GM12878 (cell line): ENCODE results near the gene NLGN3. TPM values are rescaled to one million over a fixed set of nuclear protein-coding genes. Genes with fewer than 3 reads are reported as not detected.

Experiments
- ATAC-seq: fragments of 200-7000 bp; cut with Tn5 transposase; 3 replicates; pipeline ENCODE4 v1.9.1; 2020; ENCODE audit warnings: mild to moderate bottlenecking, moderate library complexity
- BruUV-seq: library from RNA; stranded (reverse); fragments of 400-500 nt; replicated peaks from 2 replicates; lab custom pipeline; 2021; lab: Mats Ljungman, UMichigan
- CTCF ChIA-PET: fragments of 300-600 bp; sonication (Branson Sonifier 250); formaldehyde crosslinking; extraction: SDS; loops from one replicate; lab custom pipeline; 2021; ENCODE audit warnings: inconsistent platforms; lab: Yijun Ruan, JAX
- POLR2A ChIA-PET: fragments of 350-600 bp; formaldehyde crosslinking; extraction: SDS; loops from one replicate; lab custom pipeline; 2021; ENCODE audit warnings: inconsistent platforms; lab: Charles Lee
- RAD21 ChIA-PET: fragments of 300-600 bp; sonication (Branson Sonifier 250); formaldehyde crosslinking; loops from one replicate; lab custom pipeline; 2023; ENCODE audit warnings: antibody characterized with exemption; ENCODE audit not compliant: unreplicated experiment; lab: Charles Lee
- SMC1A ChIA-PET: fragments of 300-600 bp; sonication (Branson Sonifier 250); formaldehyde crosslinking; loops from one replicate; lab custom pipeline; 2023; ENCODE audit not compliant: unreplicated experiment, uncharacterized antibody; lab: Charles Lee
- DNase-seq: peaks from one replicate; pipeline ENCODE4 v3.0.0-alpha.2; 2011; ENCODE audit warnings: low read depth, low spot score
- FAIRE-seq: peaks from 3 replicates; lab custom pipeline; 2011; peaks lifted over from hg19 to GRCh38; lab: Jason Lieb, UNC
- H2AFZ ChIP-seq: 2 replicates; pipeline ENCODE4 v1.6.0; 2011; ENCODE audit warnings: low read depth, low read length, control low read depth; ENCODE audit not compliant: control insufficient read depth
- H3K27ac ChIP-seq: 2 replicates; pipeline ENCODE4 v1.5.1; 2011; ENCODE audit warnings: control low read depth; ENCODE audit not compliant: control insufficient read depth, insufficient read depth
- H3K27me3 ChIP-seq, 2 experiments: replicated peaks in 1 of 2; 2 replicates each; pipeline versions ENCODE4 v1.6.0 to v1.6.1; 2011; ENCODE audit warnings: low read length in 1 of 2; ENCODE audit not compliant: control insufficient read depth in 2 of 2, insufficient read depth in 2 of 2
- H3K36me3 ChIP-seq, 2 experiments: 2 replicates each; pipeline ENCODE4 v1.5.1; 2011; ENCODE audit warnings: low read length in 1 of 2; ENCODE audit not compliant: control insufficient read depth in 2 of 2, insufficient read depth in 2 of 2
- H3K4me1 ChIP-seq: 2 replicates; pipeline ENCODE4 v1.6.1; 2011; ENCODE audit warnings: mild to moderate bottlenecking, low read length, moderate library complexity, mixed read lengths; ENCODE audit not compliant: control insufficient read depth, insufficient read depth
- H3K4me2 ChIP-seq: 2 replicates; pipeline ENCODE4 v1.6.0; 2011; ENCODE audit warnings: control low read depth; ENCODE audit not compliant: control insufficient read depth, insufficient read depth
- H3K4me3 ChIP-seq: fragments of 200-600 bp; sonication (generic); 2 replicates; pipeline ENCODE4 v1.5.1; 2016
- H3K79me2 ChIP-seq: 2 replicates; pipeline ENCODE4 v1.6.0; 2011; ENCODE audit warnings: low read length; ENCODE audit not compliant: control insufficient read depth, insufficient read depth
- H3K9ac ChIP-seq: 2 replicates; pipeline ENCODE4 v1.8.0; 2011; ENCODE audit warnings: low read length, control low read depth, mixed read lengths; ENCODE audit not compliant: control insufficient read depth, insufficient read depth
- H3K9me3 ChIP-seq: replicated peaks from 3 replicates; pipeline ENCODE4 v1.5.1; 2011; ENCODE audit warnings: mild to moderate bottlenecking, low read length; ENCODE audit not compliant: control insufficient read depth, insufficient read depth
- H4K20me1 ChIP-seq: 2 replicates; pipeline ENCODE4 v1.6.0; 2011; ENCODE audit not compliant: control insufficient read depth, insufficient read depth
- BMI1 ChIP-seq: fragments of 450-650 bp; IDR thresholded peaks from 2 replicates; pipeline ENCODE4 v1.6.1; 2016; ENCODE audit warnings: mild to moderate bottlenecking, moderate library complexity, borderline replicate concordance
- HDAC2 ChIP-seq: fragments of 200-600 bp; sonication (generic); IDR thresholded peaks from 2 replicates; pipeline ENCODE4 v1.6.1; 2017
- RUNX3 ChIP-seq: IDR thresholded peaks from 2 replicates; pipeline ENCODE4 v1.6.1; 2012; ENCODE audit warnings: low read length, inconsistent platforms
- YY1 ChIP-seq: IDR thresholded peaks from 2 replicates; pipeline ENCODE4 v1.6.1; 2011; ENCODE audit warnings: low read depth, mild to moderate bottlenecking, low read length
- ZNF207 ChIP-seq: fragments of 450-650 bp; IDR thresholded peaks from 2 replicates; pipeline ENCODE4 v1.6.1; 2014; ENCODE audit warnings: antibody characterized with exemption, mild to moderate bottlenecking, borderline replicate concordance
- WGBS: methylation state at CpG from one replicate; pipeline ENCODE4 v1.1.6; 2016; ENCODE audit warnings: low lambda C conversion rate; ENCODE audit not compliant: insufficient replicate concordance, insufficient coverage; ENCODE audit errors: missing lambda C conversion rate; 5-methylcytosine and 5-hydroxymethylcytosine counted together
- in situ Hi-C: fragments of 300-500 bp; cut with MboI; formaldehyde crosslinking; loops from 9 replicates; pipeline ENCODE4 v1.14.3; 2018; ENCODE audit warnings: mixed read lengths
- intact Hi-C: fragments of 100-400 bp; cut with micrococcal nuclease; formaldehyde crosslinking; loops from one replicate; pipeline ENCODE4 v1.14.2; 2022; ENCODE audit not compliant: unreplicated experiment
- polyA plus RNA-seq, 11 experiments: library from polyadenylated mRNA; depleted of rRNA in 4 of 11; unstranded in 6 of 11; stranded (reverse) in 5 of 11; fragments of >200 nt; fragmentation: Nextera tagmentation in 4 of 11; fragmentation: Illumina TruSeq in 1 of 11; extraction: Ambion mirVana in 4 of 11; extraction: Trizol in 1 of 11; gene quantifications; 1 replicate in 1 of 11; 2 replicates in 10 of 11; pipeline versions ENCODE4 v1.2.1 to v1.2.3, GENCODE V29; 2011 to 2016; ENCODE audit warnings: inconsistent platforms in 2 of 11, missing spikeins in 2 of 11, low read depth in 1 of 11
- total RNA-seq, 4 experiments: library from RNA; depleted of rRNA in 3 of 4; stranded (reverse); fragments of >200 nt in 3 of 4; fragmentation: Illumina TruSeq in 1 of 4; extraction: Trizol in 1 of 4; gene quantifications; 2 replicates each; pipeline versions ENCODE4 v1.2.1 to v1.2.3, GENCODE V29; 2013 to 2021
- TF ChIP-seq, protein P1 (sequence below): fragments of 450-650 bp; formaldehyde crosslinking; IDR thresholded peaks from 2 replicates; pipeline ENCODE4 v1.4.0; 2020; ENCODE audit warnings: mild to moderate bottlenecking, moderate library complexity
- TF ChIP-seq, protein P2 (sequence below): IDR thresholded peaks from 2 replicates; pipeline ENCODE4 v1.6.1; 2011; ENCODE audit warnings: borderline replicate concordance, low read depth, mild to moderate bottlenecking, moderate library complexity, low read length; ENCODE audit not compliant: insufficient read depth, poor library complexity, severe bottlenecking
- TF ChIP-seq, protein P3 (sequence below): fragments of 450-650 bp; IDR thresholded peaks from 2 replicates; pipeline ENCODE4 v1.6.1; 2016; ENCODE audit warnings: mild to moderate bottlenecking, moderate library complexity, borderline replicate concordance
- TF ChIP-seq, protein P4 (sequence below): fragments of 450-650 bp; IDR thresholded peaks from 2 replicates; pipeline ENCODE4 v1.6.1; 2017; ENCODE audit warnings: mild to moderate bottlenecking
- TF ChIP-seq, protein P5 (sequence below), 3 experiments: IDR thresholded peaks in 2 of 3; conservative IDR thresholded peaks in 1 of 3; 2 replicates each; pipeline ENCODE4 v1.5.1; 2011; ENCODE audit warnings: low read depth in 3 of 3, low read length in 3 of 3, mild to moderate bottlenecking in 3 of 3, control low read depth in 2 of 3, moderate library complexity in 2 of 3, inconsistent platforms in 1 of 3, mixed read lengths in 1 of 3; ENCODE audit not compliant: control insufficient read depth in 2 of 3, insufficient read depth in 1 of 3; ENCODE audit errors: extremely low read depth in 1 of 3

Gene NLGN3
- total and polyA plus RNA-seq, 10 of the 15 experiments (the other 5 are each of a cell fraction or from before 2014, with no cell fraction given): 0.07 to 0.73 (median 0.28) TPM

DNA sequence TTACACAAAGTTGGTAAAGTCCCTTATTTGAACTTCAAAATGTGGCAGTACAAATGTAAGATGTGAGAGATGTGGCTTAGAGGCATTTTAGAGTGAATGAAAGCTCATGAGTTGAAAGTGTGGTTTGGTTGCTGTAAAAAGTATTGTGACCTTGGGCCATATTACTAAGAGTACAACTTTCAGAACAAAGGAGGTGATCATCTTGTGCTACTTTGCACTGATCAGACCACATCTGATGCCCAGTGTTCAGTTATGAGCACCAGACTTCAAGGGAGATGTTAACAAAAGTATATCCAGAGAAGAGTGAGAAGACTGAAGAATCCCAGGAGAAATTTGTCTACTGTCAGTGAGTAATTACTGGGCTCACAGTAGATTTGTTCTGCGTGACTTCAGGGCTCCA is 30.2 kb downstream of the NLGN3 start:
- H3K9ac ChIP-seq: no peak overlapping the region
- H3K9me3 ChIP-seq: no peaks in the 10 kb centered on the region
- ChIA-PET POLR2A (no interaction called here), SMC1A (no interaction called here), CTCF (no interaction called here), RAD21 (no interaction called here)
- H3K4me3 ChIP-seq: no peak overlapping the region
- H3K27me3 ChIP-seq: no peaks in the 10 kb centered on the region
- no peaks in the 10 kb centered on the region for H3K79me2 ChIP-seq
- no peak for FAIRE-seq
- peaks cover 0 to 3% of the 10 kb centered on the region in 2 experiments; a peak in 1 of 4 replicates for H3K36me3 ChIP-seq
- no peak for ATAC-seq
- in situ Hi-C loops: loop anchor here (5.0 kb wide), 1 partner anchor 402 kb away; no protein-coding TSS in a partner anchor
- H3K4me2 ChIP-seq: no peak overlapping the region
- no TSS peak for BruUV-seq
- no peaks in the 10 kb centered on the region for H3K4me1 ChIP-seq
- 82% methylated on average over 1 of the region's 1 CpG for WGBS
- no peak overlapping the region for H3K27ac ChIP-seq
- DNase-seq: no peak
- intact Hi-C loops: no loop called here
- no peaks in the 10 kb centered on the region for H4K20me1 ChIP-seq
- no peak overlapping the region for H2AFZ ChIP-seq
- TF ChIP-seq RUNX3 (no peak), BMI1 (no peak), ZNF207 (no peak), HDAC2 (no peak), YY1 (no peak)
- TF ChIP-seq, protein P1, sequence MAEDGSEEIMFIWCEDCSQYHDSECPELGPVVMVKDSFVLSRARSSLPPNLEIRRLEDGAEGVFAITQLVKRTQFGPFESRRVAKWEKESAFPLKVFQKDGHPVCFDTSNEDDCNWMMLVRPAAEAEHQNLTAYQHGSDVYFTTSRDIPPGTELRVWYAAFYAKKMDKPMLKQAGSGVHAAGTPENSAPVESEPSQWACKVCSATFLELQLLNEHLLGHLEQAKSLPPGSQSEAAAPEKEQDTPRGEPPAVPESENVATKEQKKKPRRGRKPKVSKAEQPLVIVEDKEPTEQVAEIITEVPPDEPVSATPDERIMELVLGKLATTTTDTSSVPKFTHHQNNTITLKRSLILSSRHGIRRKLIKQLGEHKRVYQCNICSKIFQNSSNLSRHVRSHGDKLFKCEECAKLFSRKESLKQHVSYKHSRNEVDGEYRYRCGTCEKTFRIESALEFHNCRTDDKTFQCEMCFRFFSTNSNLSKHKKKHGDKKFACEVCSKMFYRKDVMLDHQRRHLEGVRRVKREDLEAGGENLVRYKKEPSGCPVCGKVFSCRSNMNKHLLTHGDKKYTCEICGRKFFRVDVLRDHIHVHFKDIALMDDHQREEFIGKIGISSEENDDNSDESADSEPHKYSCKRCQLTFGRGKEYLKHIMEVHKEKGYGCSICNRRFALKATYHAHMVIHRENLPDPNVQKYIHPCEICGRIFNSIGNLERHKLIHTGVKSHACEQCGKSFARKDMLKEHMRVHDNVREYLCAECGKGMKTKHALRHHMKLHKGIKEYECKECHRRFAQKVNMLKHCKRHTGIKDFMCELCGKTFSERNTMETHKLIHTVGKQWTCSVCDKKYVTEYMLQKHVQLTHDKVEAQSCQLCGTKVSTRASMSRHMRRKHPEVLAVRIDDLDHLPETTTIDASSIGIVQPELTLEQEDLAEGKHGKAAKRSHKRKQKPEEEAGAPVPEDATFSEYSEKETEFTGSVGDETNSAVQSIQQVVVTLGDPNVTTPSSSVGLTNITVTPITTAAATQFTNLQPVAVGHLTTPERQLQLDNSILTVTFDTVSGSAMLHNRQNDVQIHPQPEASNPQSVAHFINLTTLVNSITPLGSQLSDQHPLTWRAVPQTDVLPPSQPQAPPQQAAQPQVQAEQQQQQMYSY (CRISPR knock-in tag): no peak
- TF ChIP-seq, protein P2, sequence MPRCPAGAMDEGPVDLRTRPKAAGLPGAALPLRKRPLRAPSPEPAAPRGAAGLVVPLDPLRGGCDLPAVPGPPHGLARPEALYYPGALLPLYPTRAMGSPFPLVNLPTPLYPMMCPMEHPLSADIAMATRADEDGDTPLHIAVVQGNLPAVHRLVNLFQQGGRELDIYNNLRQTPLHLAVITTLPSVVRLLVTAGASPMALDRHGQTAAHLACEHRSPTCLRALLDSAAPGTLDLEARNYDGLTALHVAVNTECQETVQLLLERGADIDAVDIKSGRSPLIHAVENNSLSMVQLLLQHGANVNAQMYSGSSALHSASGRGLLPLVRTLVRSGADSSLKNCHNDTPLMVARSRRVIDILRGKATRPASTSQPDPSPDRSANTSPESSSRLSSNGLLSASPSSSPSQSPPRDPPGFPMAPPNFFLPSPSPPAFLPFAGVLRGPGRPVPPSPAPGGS: no peak
- TF ChIP-seq, protein P3, sequence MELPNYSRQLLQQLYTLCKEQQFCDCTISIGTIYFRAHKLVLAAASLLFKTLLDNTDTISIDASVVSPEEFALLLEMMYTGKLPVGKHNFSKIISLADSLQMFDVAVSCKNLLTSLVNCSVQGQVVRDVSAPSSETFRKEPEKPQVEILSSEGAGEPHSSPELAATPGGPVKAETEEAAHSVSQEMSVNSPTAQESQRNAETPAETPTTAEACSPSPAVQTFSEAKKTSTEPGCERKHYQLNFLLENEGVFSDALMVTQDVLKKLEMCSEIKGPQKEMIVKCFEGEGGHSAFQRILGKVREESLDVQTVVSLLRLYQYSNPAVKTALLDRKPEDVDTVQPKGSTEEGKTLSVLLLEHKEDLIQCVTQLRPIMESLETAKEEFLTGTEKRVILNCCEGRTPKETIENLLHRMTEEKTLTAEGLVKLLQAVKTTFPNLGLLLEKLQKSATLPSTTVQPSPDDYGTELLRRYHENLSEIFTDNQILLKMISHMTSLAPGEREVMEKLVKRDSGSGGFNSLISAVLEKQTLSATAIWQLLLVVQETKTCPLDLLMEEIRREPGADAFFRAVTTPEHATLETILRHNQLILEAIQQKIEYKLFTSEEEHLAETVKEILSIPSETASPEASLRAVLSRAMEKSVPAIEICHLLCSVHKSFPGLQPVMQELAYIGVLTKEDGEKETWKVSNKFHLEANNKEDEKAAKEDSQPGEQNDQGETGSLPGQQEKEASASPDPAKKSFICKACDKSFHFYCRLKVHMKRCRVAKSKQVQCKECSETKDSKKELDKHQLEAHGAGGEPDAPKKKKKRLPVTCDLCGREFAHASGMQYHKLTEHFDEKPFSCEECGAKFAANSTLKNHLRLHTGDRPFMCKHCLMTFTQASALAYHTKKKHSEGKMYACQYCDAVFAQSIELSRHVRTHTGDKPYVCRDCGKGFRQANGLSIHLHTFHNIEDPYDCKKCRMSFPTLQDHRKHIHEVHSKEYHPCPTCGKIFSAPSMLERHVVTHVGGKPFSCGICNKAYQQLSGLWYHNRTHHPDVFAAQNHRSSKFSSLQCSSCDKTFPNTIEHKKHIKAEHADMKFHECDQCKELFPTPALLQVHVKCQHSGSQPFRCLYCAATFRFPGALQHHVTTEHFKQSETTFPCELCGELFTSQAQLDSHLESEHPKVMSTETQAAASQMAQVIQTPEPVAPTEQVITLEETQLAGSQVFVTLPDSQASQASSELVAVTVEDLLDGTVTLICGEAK: no peak
- TF ChIP-seq, protein P4, sequence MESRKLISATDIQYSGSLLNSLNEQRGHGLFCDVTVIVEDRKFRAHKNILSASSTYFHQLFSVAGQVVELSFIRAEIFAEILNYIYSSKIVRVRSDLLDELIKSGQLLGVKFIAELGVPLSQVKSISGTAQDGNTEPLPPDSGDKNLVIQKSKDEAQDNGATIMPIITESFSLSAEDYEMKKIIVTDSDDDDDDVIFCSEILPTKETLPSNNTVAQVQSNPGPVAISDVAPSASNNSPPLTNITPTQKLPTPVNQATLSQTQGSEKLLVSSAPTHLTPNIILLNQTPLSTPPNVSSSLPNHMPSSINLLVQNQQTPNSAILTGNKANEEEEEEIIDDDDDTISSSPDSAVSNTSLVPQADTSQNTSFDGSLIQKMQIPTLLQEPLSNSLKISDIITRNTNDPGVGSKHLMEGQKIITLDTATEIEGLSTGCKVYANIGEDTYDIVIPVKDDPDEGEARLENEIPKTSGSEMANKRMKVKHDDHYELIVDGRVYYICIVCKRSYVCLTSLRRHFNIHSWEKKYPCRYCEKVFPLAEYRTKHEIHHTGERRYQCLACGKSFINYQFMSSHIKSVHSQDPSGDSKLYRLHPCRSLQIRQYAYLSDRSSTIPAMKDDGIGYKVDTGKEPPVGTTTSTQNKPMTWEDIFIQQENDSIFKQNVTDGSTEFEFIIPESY: no peak
- TF ChIP-seq, protein P5, sequence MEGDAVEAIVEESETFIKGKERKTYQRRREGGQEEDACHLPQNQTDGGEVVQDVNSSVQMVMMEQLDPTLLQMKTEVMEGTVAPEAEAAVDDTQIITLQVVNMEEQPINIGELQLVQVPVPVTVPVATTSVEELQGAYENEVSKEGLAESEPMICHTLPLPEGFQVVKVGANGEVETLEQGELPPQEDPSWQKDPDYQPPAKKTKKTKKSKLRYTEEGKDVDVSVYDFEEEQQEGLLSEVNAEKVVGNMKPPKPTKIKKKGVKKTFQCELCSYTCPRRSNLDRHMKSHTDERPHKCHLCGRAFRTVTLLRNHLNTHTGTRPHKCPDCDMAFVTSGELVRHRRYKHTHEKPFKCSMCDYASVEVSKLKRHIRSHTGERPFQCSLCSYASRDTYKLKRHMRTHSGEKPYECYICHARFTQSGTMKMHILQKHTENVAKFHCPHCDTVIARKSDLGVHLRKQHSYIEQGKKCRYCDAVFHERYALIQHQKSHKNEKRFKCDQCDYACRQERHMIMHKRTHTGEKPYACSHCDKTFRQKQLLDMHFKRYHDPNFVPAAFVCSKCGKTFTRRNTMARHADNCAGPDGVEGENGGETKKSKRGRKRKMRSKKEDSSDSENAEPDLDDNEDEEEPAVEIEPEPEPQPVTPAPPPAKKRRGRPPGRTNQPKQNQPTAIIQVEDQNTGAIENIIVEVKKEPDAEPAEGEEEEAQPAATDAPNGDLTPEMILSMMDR (IDR thresholded peaks at IDR 0.05 in 2 of 3, conservative IDR thresholded peaks at IDR 0.05 in 1 of 3; ENCODE audit: control insufficient read depth in 2 of 3, extremely low read depth in 1 of 3, insufficient read depth in 1 of 3, low read depth in 3 of 3, low read length in 3 of 3): no peak
